HCT116 (cell line): ENCODE data around the gene PADI2. TPM values are rescaled to one million over a fixed set of nuclear protein-coding genes. Genes with fewer than 3 reads are reported as not detected.

Experiments
- ATAC-seq: fragments of 200-7000 bp; cut with Tn5 transposase; 2 replicates; pipeline ENCODE4 v1.9.1; 2020; ENCODE audit warnings: mild to moderate bottlenecking, moderate library complexity
- BruUV-seq: library from RNA; stranded (reverse); fragments of 400-500 nt; replicated peaks from 2 replicates; lab custom pipeline; 2021; lab: Mats Ljungman, UMichigan
- CTCF ChIA-PET: fragments of 300-600 bp; sonication (Branson Sonifier 250); formaldehyde crosslinking; loops from one replicate; lab custom pipeline; 2021; ENCODE audit warnings: antibody characterized with exemption; lab: Charles Lee
- POLR2A ChIA-PET: fragments of 300-600, 350-600 bp; sonication (Branson Sonifier 250); formaldehyde crosslinking; loops from one replicate; lab custom pipeline; 2021; ENCODE audit warnings: antibody characterized with exemption; lab: Charles Lee
- RAD21 ChIA-PET, 2 experiments: fragments of 300-600 bp; sonication (Branson Sonifier 250); formaldehyde crosslinking; loops; one replicate each; lab custom pipeline; 2023; ENCODE audit warnings: low total read pairs in 2 of 2; ENCODE audit not compliant: uncharacterized antibody in 2 of 2, unreplicated experiment in 2 of 2, low non-redundant PET in 1 of 2; lab: Charles Lee
- DNase-seq: peaks from one replicate; pipeline ENCODE4 v3.0.0-alpha.2; 2010; ENCODE audit warnings: low read depth, low spot score
- H2AFZ ChIP-seq: fragments of 200-600 bp; shearing (Covaris generic), sonication (generic); 2 replicates; pipeline ENCODE4 v1.6.1; 2017; ENCODE audit warnings: low read depth, mixed run types, mixed read lengths, antibody characterized with exemption, low read length; ENCODE audit not compliant: poor library complexity, severe bottlenecking
- H3K27ac ChIP-seq: 2 replicates; pipeline ENCODE4 v1.5.1; 2012; ENCODE audit warnings: low read depth, low read length
- H3K27me3 ChIP-seq: fragments of 200-600 bp; sonication (generic); 2 replicates; pipeline ENCODE4 v1.6.1; 2016; ENCODE audit warnings: mixed run types, low read length, mixed read lengths; ENCODE audit not compliant: insufficient read depth
- H3K36me3 ChIP-seq, 2 experiments: fragments of 200-500 bp in 1 of 2; fragments of 200-600 bp in 1 of 2; sonication (Bioruptor generic) in 1 of 2; sonication (generic) in 1 of 2; 2 replicates each; pipeline versions ENCODE4 v1.5.1 to v1.6.1; 2014 to 2016; ENCODE audit warnings: low read length in 2 of 2, inconsistent platforms in 1 of 2, mixed read lengths in 1 of 2, mixed run types in 1 of 2; ENCODE audit not compliant: insufficient read depth in 2 of 2, control insufficient read depth in 1 of 2
- H3K4me1 ChIP-seq, 2 experiments: fragments of 200-600 bp in 1 of 2; sonication (generic) in 1 of 2; 2 replicates each; pipeline versions ENCODE4 v1.5.1 to v1.6.1; 2012 to 2017; ENCODE audit warnings: low read length in 2 of 2, inconsistent platforms in 1 of 2, mild to moderate bottlenecking in 1 of 2, mixed read lengths in 1 of 2, mixed run types in 1 of 2, moderate library complexity in 1 of 2; ENCODE audit not compliant: insufficient read depth in 2 of 2, control insufficient read depth in 1 of 2
- H3K4me2 ChIP-seq: fragments of 200-600 bp; sonication (generic); 2 replicates; pipeline ENCODE4 v1.6.1; 2017; ENCODE audit warnings: mixed run types, low read length, mixed read lengths
- H3K4me3 ChIP-seq, 2 experiments: fragments of 200-600 bp in 1 of 2; sonication (generic) in 1 of 2; replicated peaks in 1 of 2; 2 replicates each; pipeline ENCODE4 v1.5.1; 2011 to 2016; ENCODE audit warnings: low read length in 2 of 2, control low read depth in 1 of 2, low read depth in 1 of 2, mild to moderate bottlenecking in 1 of 2, mixed read lengths in 1 of 2, mixed run types in 1 of 2
- H3K79me2 ChIP-seq: fragments of 200-600 bp; sonication (generic); 2 replicates; pipeline ENCODE4 v1.6.1; 2017; ENCODE audit warnings: mild to moderate bottlenecking, mixed run types, low read length, moderate library complexity, mixed read lengths; ENCODE audit not compliant: insufficient read depth
- H3K9ac ChIP-seq: fragments of 200-600 bp; sonication (generic); 2 replicates; pipeline ENCODE4 v1.6.1; 2016; ENCODE audit warnings: low read length, mixed read lengths
- H3K9me2 ChIP-seq: fragments of 200-600 bp; sonication (generic), shearing (Covaris generic); 2 replicates; pipeline ENCODE4 v1.6.1; 2017; ENCODE audit warnings: mixed run types, mild to moderate bottlenecking, moderate library complexity; ENCODE audit not compliant: insufficient read depth
- H3K9me3 ChIP-seq, 2 experiments: fragments of 200-500 bp in 1 of 2; fragments of 200-600 bp in 1 of 2; sonication (Bioruptor generic) in 1 of 2; sonication (generic) in 1 of 2; 2 replicates each; pipeline ENCODE4 v1.6.1; 2014 to 2017; ENCODE audit warnings: low read length in 2 of 2, mixed read lengths in 2 of 2, inconsistent platforms in 1 of 2, low read depth in 1 of 2, mild to moderate bottlenecking in 1 of 2, mixed run types in 1 of 2, moderate library complexity in 1 of 2; ENCODE audit not compliant: control insufficient read depth in 1 of 2, insufficient read depth in 1 of 2
- H4K20me1 ChIP-seq: fragments of 200-600 bp; sonication (generic), shearing (Covaris generic); 2 replicates; pipeline ENCODE4 v1.6.1; 2017; ENCODE audit warnings: mixed run types, mild to moderate bottlenecking, moderate library complexity; ENCODE audit not compliant: insufficient read depth
- CBX3 ChIP-seq: IDR thresholded peaks from 2 replicates; pipeline ENCODE4 v1.6.1; 2012; ENCODE audit warnings: low read depth
- CEBPB ChIP-seq: IDR thresholded peaks from 2 replicates; pipeline ENCODE4 v1.6.1; 2012; ENCODE audit warnings: low read depth
- ELF1 ChIP-seq: IDR thresholded peaks from 2 replicates; pipeline ENCODE4 v1.6.1; 2012; ENCODE audit warnings: low read depth, borderline replicate concordance
- EZH2 ChIP-seq: fragments of 200-600 bp; sonication (generic); IDR thresholded peaks from 2 replicates; pipeline ENCODE4 v1.6.1; 2017; ENCODE audit warnings: antibody characterized with exemption, mixed run types
- FOSL1 ChIP-seq: IDR thresholded peaks from 2 replicates; pipeline ENCODE4 v1.6.1; 2012; ENCODE audit warnings: low read depth
- JUND ChIP-seq: IDR thresholded peaks from 2 replicates; pipeline ENCODE4 v1.6.1; 2012
- MAX ChIP-seq: IDR thresholded peaks from 2 replicates; pipeline ENCODE4 v1.6.1; 2012
- POLR2A ChIP-seq: IDR thresholded peaks from 2 replicates; pipeline ENCODE4 v1.7.0; 2011; ENCODE audit warnings: borderline replicate concordance; ENCODE audit not compliant: insufficient read depth, insufficient read length; ENCODE audit errors: extremely low read depth
- POLR2AphosphoS5 ChIP-seq: IDR thresholded peaks from 2 replicates; pipeline ENCODE4 v1.6.1; 2011; ENCODE audit warnings: mild to moderate bottlenecking, low read depth, low read length, moderate library complexity
- RAD21 ChIP-seq: IDR thresholded peaks from 2 replicates; pipeline ENCODE4 v1.6.1; 2012; ENCODE audit warnings: low read depth, mild to moderate bottlenecking
- REST ChIP-seq: IDR thresholded peaks from 2 replicates; pipeline ENCODE4 v1.6.1; 2012; ENCODE audit warnings: low read depth
- SIN3A ChIP-seq: IDR thresholded peaks from 2 replicates; pipeline ENCODE4 v1.6.1; 2012; ENCODE audit warnings: low read depth
- SP1 ChIP-seq: IDR thresholded peaks from 2 replicates; pipeline ENCODE4 v1.6.1; 2012; ENCODE audit warnings: low read depth
- YY1 ChIP-seq: IDR thresholded peaks from 2 replicates; pipeline ENCODE4 v1.6.1; 2011; ENCODE audit warnings: low read length, low read depth, moderate library complexity, mild to moderate bottlenecking; ENCODE audit not compliant: insufficient replicate concordance; ENCODE audit errors: extremely low read depth
- ZFX ChIP-seq: fragments of 450-650 bp; IDR thresholded peaks from 2 replicates; pipeline ENCODE4 v1.6.1; 2017
- intact Hi-C: fragments of 100-400 bp; cut with micrococcal nuclease; formaldehyde crosslinking; loops from 2 replicates; pipeline ENCODE4 v1.10.0; 2022
- total RNA-seq: library from RNA; stranded (reverse); gene quantifications from one replicate; pipeline ENCODE4 v1.2.1, GENCODE V29; 2021; ENCODE audit not compliant: unreplicated experiment
- TF ChIP-seq, protein P1 (sequence below): IDR thresholded peaks from 2 replicates; pipeline ENCODE4 v1.6.1; 2012
- TF ChIP-seq, protein P2 (sequence below): IDR thresholded peaks from 2 replicates; pipeline ENCODE4 v1.6.1; 2011; ENCODE audit warnings: mild to moderate bottlenecking, low read length, moderate library complexity; ENCODE audit not compliant: insufficient replicate concordance; ENCODE audit errors: extremely low read depth

Gene PADI2
- total RNA-seq, 1 experiment from 2014 or later: 2.7 TPM

- Histone ChIP-seq H3K9me2 (no peaks in the 10 kb centered on the region), H3K9ac (no peak overlapping the region), H3K4me1 (no peaks in the 10 kb centered on the region), H3K4me2 (no peak overlapping the region), H3K27ac (no peak overlapping the region), H4K20me1 (no peaks in the 10 kb centered on the region), H3K27me3 (no peaks in the 10 kb centered on the region), H3K79me2 (no peaks in the 10 kb centered on the region), H3K36me3 (no peaks in the 10 kb centered on the region), H2AFZ (no peak overlapping the region), H3K9me3 (no peaks in the 10 kb centered on the region), H3K4me3 (no peak overlapping the region)
- POLR2A ChIA-PET: no interaction called here
- intact Hi-C loops: no loop called here
- BruUV-seq: no TSS peak
- CTCF ChIA-PET: no interaction called here
- RAD21 ChIA-PET: no interaction called here
- DNase-seq (no peak), ATAC-seq (no peak)
- TF ChIP-seq JUND (no peak), POLR2AphosphoS5 (no peak), MAX (no peak), ZFX (no peak), ELF1 (no peak)
- TF ChIP-seq, protein P1, sequence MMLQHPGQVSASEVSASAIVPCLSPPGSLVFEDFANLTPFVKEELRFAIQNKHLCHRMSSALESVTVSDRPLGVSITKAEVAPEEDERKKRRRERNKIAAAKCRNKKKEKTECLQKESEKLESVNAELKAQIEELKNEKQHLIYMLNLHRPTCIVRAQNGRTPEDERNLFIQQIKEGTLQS: no peak
Observed at GRCh38 chr1:17071794-17072193, 47.5 kb downstream of the PADI2 start.

DNA sequence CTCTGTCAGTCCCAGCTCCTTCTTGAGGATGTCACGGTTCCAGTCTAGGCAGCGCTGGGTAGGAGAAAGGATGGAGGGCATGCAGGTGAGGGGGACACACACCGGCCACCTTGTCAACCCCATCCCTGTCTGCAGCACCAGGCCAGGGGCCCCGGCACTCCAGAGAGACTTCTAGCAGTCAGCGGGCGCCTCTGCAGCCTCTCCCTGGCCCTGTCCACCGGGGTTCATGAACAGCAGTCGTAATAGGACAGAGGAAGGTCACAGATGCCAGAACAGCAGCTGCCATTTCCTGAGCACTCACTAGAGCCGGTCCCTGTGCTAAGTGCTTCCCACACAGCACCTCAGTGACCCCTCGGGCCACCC is 49.1 kb downstream of the PADI2 start:
- intact Hi-C loops: no loop called here
- no peak for DNase-seq
- Histone ChIP-seq H3K4me1 (no peaks in the 10 kb centered on the region), H4K20me1 (no peaks in the 10 kb centered on the region), H3K27ac (no peak overlapping the region), H3K4me2 (no peak overlapping the region), H3K79me2 (no peaks in the 10 kb centered on the region), H3K9me3 (no peaks in the 10 kb centered on the region; a peak in 1 of 4 replicates), H3K36me3 (no peaks in the 10 kb centered on the region), H3K9ac (no peak overlapping the region), H3K4me3 (no peak overlapping the region), H3K9me2 (no peaks in the 10 kb centered on the region), H3K27me3 (no peaks in the 10 kb centered on the region), H2AFZ (no peak overlapping the region)
- RAD21 ChIA-PET: no interaction called here
- POLR2A ChIA-PET: no interaction called here
- CTCF ChIA-PET: no interaction called here
- BruUV-seq: no TSS peak
- no peak for ATAC-seq
- no peak for TF ChIP-seq POLR2A
- no peak for TF ChIP-seq REST
- no peak for TF ChIP-seq EZH2
- no peak for TF ChIP-seq POLR2AphosphoS5
- TF ChIP-seq SP1: no peak
- TF ChIP-seq ELF1: no peak
- TF ChIP-seq, protein P2, sequence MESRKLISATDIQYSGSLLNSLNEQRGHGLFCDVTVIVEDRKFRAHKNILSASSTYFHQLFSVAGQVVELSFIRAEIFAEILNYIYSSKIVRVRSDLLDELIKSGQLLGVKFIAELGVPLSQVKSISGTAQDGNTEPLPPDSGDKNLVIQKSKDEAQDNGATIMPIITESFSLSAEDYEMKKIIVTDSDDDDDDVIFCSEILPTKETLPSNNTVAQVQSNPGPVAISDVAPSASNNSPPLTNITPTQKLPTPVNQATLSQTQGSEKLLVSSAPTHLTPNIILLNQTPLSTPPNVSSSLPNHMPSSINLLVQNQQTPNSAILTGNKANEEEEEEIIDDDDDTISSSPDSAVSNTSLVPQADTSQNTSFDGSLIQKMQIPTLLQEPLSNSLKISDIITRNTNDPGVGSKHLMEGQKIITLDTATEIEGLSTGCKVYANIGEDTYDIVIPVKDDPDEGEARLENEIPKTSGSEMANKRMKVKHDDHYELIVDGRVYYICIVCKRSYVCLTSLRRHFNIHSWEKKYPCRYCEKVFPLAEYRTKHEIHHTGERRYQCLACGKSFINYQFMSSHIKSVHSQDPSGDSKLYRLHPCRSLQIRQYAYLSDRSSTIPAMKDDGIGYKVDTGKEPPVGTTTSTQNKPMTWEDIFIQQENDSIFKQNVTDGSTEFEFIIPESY: no peak
- no peak for TF ChIP-seq CBX3
- TF ChIP-seq FOSL1: no peak
- TF ChIP-seq YY1: no peak
- TF ChIP-seq CEBPB: no peak
- TF ChIP-seq RAD21: no peak
- no peak for TF ChIP-seq MAX
- TF ChIP-seq SIN3A: no peak
- TF ChIP-seq ZFX: no peak
